Activated CD4-positive, CD25-positive, alpha-beta regulatory T cell treated with anti-CD3 and anti-CD28 coated beads, Interleukin-2, amount 50 U/mL, for 24 hours (primary cell): ENCODE measurements around the gene HP1BP3.

Source experiments
- ATAC-seq, 2 donors: fragments of 150-1000 bp; cut with Tn5 transposase; one replicate each; pipeline ENCODE4 v1.10.0; 2021; ENCODE audit warnings: mild to moderate bottlenecking in 1 of 2, moderate library complexity in 1 of 2

The HP1BP3 gene

GRCh38 chr1:20770314-20771087 is 16.6 kb downstream of the HP1BP3 start:
- ATAC-seq = no peak

GRCh38 chr1:20767271-20767670 is 19.8 kb downstream of the HP1BP3 start:
- ATAC-seq = no peak

GRCh38 chr1:20763417-20763816 is 23.7 kb downstream of the HP1BP3 start:
- no peak for ATAC-seq

- no peak for ATAC-seq
Observed at GRCh38 chr1:20760322-20760721, 26.8 kb downstream of the HP1BP3 start.

GRCh38 chr1:20753589-20753988 is 33.5 kb downstream of the HP1BP3 start:
- no peak for ATAC-seq

GRCh38 chr1:20751462-20751990 is 35.6 kb downstream of the HP1BP3 start:
- no peak for ATAC-seq

- ATAC-seq = no peak
Observed at GRCh38 chr1:20742671-20743070, 44.4 kb downstream of the HP1BP3 start.

GRCh38 chr1:20740781-20741180 is 46.3 kb downstream of the HP1BP3 start:
- no peak for ATAC-seq

- ATAC-seq = no peak
Observed at GRCh38 chr1:20739225-20739624, 47.9 kb downstream of the HP1BP3 start.

GRCh38 chr1:20735581-20736111 is 51.5 kb downstream of the HP1BP3 start:
- ATAC-seq = no peak

- ATAC-seq = no peak
Observed at GRCh38 chr1:20733360-20733975, 53.6 kb downstream of the HP1BP3 start.

GRCh38 chr1:20732588-20733359 is 54.3 kb downstream of the HP1BP3 start, which contains the start of gene SH2D5:
Gene SH2D5, minus strand, starts transcription at chr1:20732703. Its CDS starts 4,659 bp downstream, at chr1:20728044.
- peak; percentile 85 to 88 for ATAC-seq

GRCh38 chr1:20732071-20732587 is 55.0 kb downstream of the HP1BP3 start:
- peak; percentile 56 to 71 for ATAC-seq

GRCh38 chr1:20731057-20731991 is 55.8 kb downstream of the HP1BP3 start:
- no peak for ATAC-seq

- no peak for ATAC-seq
Observed at GRCh38 chr1:20730690-20731056, 56.4 kb downstream of the HP1BP3 start.

- no peak for ATAC-seq
Observed at GRCh38 chr1:20729990-20730689, 57.0 kb downstream of the HP1BP3 start.

- ATAC-seq = no peak
Observed at GRCh38 chr1:20729155-20729931, 57.8 kb downstream of the HP1BP3 start.

- no peak for ATAC-seq
Observed at GRCh38 chr1:20728371-20729154, 58.5 kb downstream of the HP1BP3 start.

- ATAC-seq = no peak
Observed at GRCh38 chr1:20727746-20728316, 59.3 kb downstream of the HP1BP3 start.
